ENCODE data around the gene CIAPIN1.

GRCh38 chr16:57447186-57447962 is at the start of gene CIAPIN1, which contains the start of gene COQ9:
- TF ChIP-seq POLR2A (IDR thresholded peaks at IDR 0.05; ENCODE audit: control extremely low read depth in 1 of 2, low read depth in 2 of 2, low read length in 2 of 2) (peak; percentile 76 to 95), ZNF274 (IDR thresholded peaks at IDR 0.05; ENCODE audit: borderline replicate concordance, extremely low read depth, low read length) (no peak), JUN (IDR thresholded peaks at IDR 0.05; ENCODE audit: low read depth, low read length) (no peak), YY1 (IDR thresholded peaks at IDR 0.05; ENCODE audit: low read depth, low read length) (peak; percentile 99), RFX5 (IDR thresholded peaks at IDR 0.05; ENCODE audit: borderline replicate concordance, low read depth, low read length) (no peak), CTCF (IDR thresholded peaks at IDR 0.05; ENCODE audit: control extremely low read depth in 1 of 3, insufficient read depth in 1 of 3, low read depth in 1 of 3, low read length in 3 of 3) (no peak), HDAC2 (IDR thresholded peaks at IDR 0.05; ENCODE audit: borderline replicate concordance in 1 of 2, low read depth in 2 of 2, low read length in 2 of 2) (peak in 1 of 2 experiments; percentile 84; a peak in 1 of 4 replicates), TCF12 (IDR thresholded peaks at IDR 0.05; ENCODE audit: low read depth, low read length) (no peak), EZH2 (IDR thresholded peaks at IDR 0.05; ENCODE audit: low read depth, low read length, severe bottlenecking) (no peak), TEAD4 (IDR thresholded peaks at IDR 0.05; ENCODE audit: low read depth, low read length) (no peak), TAF1 (IDR thresholded peaks at IDR 0.05; ENCODE audit: low read depth, low read length) (peak; percentile 99), HDAC6 (IDR thresholded peaks at IDR 0.05; ENCODE audit: low read depth, low read length) (no peak), SIRT6 (IDR thresholded peaks at IDR 0.05; ENCODE audit: low read length) (no peak), EP300 (IDR thresholded peaks at IDR 0.05; ENCODE audit: borderline replicate concordance in 1 of 2, low read depth in 2 of 2, low read length in 2 of 2) (no peak)

Measured in H1 (cell line).